ENCODE data around the gene KIAA1614.

Gene KIAA1614

DNA sequence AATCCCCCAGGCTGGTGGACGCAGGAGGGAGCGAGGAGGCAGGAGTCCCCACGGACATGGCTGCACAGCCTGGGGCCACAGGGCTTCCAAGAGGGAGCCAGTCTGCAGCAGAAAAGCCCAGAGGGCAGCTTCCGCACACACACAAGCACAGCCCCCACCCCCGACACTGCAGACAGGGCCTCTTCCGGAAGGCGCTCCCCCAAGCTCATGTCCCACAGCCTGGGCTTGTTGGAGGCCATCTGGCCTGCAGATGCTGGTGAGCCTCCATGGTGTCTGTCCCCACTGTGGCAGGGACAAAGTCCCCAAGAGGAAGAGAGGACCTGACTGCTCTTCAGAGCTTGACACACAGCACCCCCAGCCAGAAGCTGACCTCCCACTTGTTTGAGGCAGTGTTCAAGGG is 13.4 kb upstream of the KIAA1614 start:
- TF ChIP-seq, protein P1, sequence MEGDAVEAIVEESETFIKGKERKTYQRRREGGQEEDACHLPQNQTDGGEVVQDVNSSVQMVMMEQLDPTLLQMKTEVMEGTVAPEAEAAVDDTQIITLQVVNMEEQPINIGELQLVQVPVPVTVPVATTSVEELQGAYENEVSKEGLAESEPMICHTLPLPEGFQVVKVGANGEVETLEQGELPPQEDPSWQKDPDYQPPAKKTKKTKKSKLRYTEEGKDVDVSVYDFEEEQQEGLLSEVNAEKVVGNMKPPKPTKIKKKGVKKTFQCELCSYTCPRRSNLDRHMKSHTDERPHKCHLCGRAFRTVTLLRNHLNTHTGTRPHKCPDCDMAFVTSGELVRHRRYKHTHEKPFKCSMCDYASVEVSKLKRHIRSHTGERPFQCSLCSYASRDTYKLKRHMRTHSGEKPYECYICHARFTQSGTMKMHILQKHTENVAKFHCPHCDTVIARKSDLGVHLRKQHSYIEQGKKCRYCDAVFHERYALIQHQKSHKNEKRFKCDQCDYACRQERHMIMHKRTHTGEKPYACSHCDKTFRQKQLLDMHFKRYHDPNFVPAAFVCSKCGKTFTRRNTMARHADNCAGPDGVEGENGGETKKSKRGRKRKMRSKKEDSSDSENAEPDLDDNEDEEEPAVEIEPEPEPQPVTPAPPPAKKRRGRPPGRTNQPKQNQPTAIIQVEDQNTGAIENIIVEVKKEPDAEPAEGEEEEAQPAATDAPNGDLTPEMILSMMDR (conservative IDR thresholded peaks at IDR 0.05; ENCODE audit: low read depth, low read length), result no peak
- no peak overlapping the region for H3K4me3 ChIP-seq (ENCODE audit: low read length)

DNA sequence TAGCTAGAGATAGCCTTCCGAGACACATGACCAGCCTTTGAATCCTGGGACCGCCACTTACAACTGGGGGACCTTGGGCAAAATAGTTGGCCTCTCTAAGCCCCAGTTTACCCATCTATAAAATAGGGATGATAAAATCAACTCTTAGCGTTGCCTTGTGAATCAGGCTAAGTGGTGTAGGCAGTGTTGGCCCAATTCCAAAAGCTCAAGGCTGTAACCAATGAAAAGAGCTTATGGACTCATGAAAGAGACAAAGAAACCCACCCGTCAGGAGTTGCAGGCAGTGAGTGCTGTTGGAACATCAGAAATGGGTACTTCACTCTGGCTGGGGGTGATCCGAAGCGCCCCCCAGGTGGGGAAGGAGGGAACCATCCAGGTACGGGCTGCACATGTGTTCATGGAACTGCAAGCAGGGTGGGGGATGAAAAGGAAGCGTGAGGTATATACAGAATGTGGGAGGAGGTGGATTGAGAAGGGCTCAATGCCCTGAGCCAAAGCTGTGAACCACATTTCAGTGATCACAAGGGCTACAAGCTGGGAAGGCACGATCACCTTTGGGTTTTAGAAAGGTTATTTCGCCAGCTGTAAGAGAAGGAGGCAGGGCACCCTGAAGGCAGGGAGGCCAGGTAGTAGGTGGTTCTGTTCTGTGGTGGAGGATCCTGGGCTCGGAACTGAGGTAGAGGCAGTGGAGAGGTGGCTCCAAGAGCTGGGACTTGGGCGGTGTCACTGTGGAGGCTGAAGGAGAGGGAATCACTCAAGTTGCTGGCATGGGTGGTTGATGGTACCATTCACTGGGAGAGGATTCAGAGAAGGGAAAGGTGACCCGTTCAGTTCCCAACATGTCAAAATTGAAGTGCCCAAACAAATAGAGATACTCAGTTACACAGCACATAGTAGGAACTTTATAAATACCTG is 11.4 kb upstream of the KIAA1614 start:
- DNase-seq (ENCODE audit: low read depth), result no peak
- no peak overlapping the region for H3K4me3 ChIP-seq (ENCODE audit: low read length)
- TF ChIP-seq, protein P1 (conservative IDR thresholded peaks at IDR 0.05; ENCODE audit: low read depth, low read length), result no peak

More for the DNA sequence above, 13.4 kb upstream of the KIAA1614 start:
- DNase-seq (ENCODE audit: low read depth), result no peak

DNA sequence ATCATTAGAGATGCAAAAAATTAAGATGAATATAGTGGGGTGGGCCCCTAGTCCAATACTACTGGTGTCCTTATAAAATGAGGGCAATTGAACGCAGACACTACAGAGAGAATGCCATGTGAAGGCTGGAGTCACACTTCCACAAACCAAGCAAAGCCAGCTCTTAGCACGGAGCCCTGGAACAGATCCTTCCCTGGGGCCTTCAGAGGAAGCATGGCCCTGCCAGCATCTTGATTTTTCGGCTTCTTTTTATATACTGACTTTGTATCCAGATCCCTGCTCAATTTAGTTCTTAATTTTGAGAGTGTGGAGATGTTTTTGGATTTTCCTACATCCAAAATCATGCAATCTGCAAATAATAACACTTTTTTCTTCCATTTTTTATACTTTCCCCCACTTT is 10.2 kb upstream of the KIAA1614 start:
- DNase-seq (ENCODE audit: low read depth), result no peak
- no peak overlapping the region for H3K4me3 ChIP-seq (ENCODE audit: low read length)
- TF ChIP-seq, protein P1 (conservative IDR thresholded peaks at IDR 0.05; ENCODE audit: low read depth, low read length), result no peak

DNA sequence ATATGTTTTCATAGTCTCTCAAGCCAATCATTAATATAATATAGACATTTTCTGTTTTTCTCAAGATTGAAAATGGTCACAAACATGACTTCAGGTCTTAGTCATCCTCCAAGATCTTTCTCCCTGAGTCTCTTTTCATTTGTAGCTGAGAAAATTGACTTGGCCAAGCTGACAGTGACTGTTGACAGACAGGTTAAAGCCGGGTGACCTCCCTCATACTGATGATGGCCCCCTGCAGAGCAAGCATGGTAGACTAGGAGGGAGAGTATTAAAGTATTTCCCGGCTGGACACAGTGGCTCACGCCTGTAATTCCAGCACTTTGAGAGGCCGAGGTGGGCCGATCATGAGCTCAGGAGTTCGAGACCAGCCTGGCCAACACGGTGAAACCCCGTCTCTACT is 6.8 kb upstream of the KIAA1614 start:
- TF ChIP-seq, protein P1 (conservative IDR thresholded peaks at IDR 0.05; ENCODE audit: low read depth, low read length), result no peak
- no peak overlapping the region for H3K4me3 ChIP-seq (ENCODE audit: low read length)
- DNase-seq (ENCODE audit: low read depth), result no peak

DNA sequence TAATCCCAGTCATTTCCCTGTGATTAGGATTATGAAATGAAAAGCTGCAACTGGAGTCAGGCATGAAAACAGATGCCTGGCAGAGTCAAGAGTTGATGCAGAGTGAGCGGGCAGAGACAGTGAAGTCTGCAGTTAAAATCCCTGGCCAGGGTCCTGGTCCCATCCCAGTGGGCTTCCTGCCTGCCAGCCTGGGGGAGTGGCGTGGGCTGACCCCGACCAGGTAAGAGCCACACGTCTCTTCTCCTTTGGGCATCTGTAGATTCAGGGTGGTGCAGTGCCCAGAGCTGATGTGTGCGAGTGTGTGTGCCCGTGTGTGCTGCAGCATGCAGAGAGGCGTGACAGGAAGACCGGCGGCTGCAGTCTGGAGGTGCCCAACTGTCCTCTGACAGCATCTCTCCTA is 6.2 kb upstream of the KIAA1614 start:
- no peak for DNase-seq (ENCODE audit: low read depth)
- TF ChIP-seq, protein P1 (conservative IDR thresholded peaks at IDR 0.05; ENCODE audit: low read depth, low read length), result no peak
- H3K4me3 ChIP-seq (ENCODE audit: low read length), result no peak overlapping the region

DNA sequence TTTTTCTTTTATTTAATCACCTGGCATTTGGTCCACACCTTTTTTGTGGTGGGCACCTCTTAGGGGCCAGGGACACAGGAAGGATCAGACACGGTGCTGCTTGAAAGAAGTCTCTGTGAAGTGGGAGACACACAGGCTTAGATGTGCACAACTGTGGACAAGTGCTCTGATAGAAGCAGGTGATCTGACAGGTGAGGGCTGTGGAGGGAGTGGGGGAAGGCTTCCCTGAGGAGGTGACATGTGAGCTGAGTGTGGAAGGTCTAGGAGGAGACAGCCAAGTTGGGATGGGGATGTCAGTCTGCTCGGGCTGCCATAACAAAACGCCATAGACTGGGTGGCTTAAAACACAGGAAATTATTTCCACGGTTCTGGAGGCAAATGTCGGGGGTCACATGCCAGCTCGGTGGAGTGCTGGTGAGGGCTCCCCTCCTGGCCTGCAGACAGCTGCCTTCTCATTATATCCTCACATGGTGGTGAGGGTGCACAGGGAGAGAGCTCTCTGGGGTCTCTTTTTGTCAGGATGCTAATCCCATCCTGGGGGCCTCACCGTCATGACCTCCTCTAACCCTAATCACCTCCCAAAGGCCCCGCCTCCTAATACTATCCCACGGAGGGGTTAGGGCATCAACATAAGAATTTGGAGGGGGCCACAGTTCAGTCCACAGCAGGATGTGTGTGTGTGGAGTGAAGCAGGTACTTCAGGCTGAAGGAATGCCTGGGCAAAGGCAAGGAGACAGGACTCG is 5.2 kb upstream of the KIAA1614 start:
- no peak for DNase-seq (ENCODE audit: low read depth)
- TF ChIP-seq, protein P1 (conservative IDR thresholded peaks at IDR 0.05; ENCODE audit: low read depth, low read length), result no peak
- no peak overlapping the region for H3K4me3 ChIP-seq (ENCODE audit: low read length)

All from retinal pigment epithelial cell (primary cell).